HG03103 (cell line): ENCODE measurements around the gene RIOX2.

Source experiments
- ATAC-seq: cut with Tn5 transposase; IDR thresholded peaks from one replicate; pipeline ENCODE4 v1.9.1; 2021; ENCODE audit warnings: low read depth; ENCODE audit not compliant: unreplicated experiment

Gene RIOX2

GRCh38 chr3:97991293-97991682, 19.1 kb upstream of the RIOX2 start:
- no peak for ATAC-seq

GRCh38 chr3:97990624-97991292, 18.5 kb upstream of the RIOX2 start:
- ATAC-seq: no peak

DNA sequence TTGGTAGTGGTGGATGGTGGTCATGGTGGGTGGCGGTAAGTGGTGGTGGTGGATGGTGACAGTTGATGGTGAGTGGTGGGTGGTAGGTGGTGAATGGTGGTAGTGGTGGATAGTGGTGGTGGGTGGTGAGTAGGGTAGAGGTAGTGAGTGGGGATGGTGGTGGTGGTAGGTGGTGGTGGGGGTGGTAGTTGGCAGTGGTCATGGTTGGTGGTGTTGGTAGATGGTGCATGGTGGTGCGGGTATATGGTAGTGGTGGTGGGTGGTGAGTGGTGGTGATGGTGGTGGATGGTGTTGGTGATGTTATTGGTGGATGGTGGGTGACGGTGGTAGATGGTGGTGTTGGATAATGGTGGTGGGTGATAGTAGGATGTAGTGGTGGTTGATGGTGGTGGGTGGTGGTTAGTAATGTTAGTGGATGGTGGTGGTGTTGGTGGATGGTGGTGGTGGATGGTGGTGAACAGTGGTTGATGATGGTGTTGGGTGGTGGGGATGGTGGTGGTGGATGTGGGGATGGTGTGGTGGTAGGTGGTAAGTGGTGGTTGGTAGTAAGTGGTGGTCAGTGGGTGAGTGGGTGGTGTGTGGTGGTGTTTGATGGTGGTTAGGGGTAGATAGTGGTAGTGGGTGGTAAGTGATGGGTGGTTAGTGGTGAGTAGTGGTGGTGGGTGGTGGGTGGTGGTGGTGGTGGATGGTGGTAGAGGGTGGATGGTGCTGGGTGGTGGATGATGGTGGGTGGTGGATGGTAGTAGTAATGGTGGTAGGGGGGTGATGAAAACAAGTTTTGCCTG, 16.7 kb upstream of the RIOX2 start:
- ATAC-seq: no peak

DNA sequence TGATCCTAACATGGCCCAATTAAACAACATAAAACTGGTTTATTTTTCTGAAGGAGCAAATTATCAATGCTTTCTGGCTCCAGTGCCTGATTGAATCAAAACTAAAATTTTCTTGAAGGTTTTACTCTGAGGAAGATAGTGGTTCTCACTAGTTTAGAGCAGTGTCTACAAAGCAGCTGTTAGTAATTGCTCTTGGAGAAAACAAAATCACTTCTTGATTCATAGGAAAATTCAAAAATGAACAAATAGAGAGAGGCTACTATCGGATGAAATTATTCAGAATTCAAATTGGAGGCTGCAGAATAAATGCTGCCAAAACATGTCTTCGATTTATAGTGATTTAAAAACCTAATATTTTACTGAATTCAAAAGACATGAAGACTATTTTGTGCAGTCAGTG, 15.1 kb upstream of the RIOX2 start:
- ATAC-seq: no peak

DNA sequence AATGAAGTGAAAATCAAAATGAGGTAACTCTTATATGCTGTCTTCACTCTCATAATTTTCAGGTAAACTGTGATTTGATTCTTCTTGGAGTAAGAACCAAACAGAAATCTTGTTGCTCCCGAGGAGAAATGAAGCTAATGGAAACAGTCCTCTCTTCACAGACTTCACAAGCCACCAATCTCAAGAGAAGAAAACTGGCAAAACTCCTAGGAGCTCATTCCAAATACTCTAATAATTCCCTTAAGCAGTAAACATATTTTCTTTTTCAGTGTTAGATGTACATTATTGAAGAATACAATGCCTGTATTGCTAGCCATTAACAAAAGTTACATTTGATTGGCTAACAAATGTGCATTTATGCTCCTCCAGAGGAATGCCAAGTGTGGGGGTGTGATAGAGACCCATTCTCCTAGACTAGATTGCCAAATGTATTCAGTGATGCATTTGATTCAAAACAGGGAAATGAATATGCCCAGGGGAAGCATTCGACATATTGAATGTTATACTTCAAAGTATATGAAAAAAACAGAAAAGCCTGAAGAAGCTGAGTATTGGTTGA, 11.8 kb upstream of the RIOX2 start:
- no peak for ATAC-seq

- no peak for ATAC-seq
Measured at GRCh38 chr3:97981886-97982285, 9.7 kb upstream of the RIOX2 start.

GRCh38 chr3:97979610-97980009, 7.4 kb upstream of the RIOX2 start:
- ATAC-seq: no peak

- no peak for ATAC-seq
Measured at GRCh38 chr3:97975466-97975865, 3.2 kb upstream of the RIOX2 start.

DNA sequence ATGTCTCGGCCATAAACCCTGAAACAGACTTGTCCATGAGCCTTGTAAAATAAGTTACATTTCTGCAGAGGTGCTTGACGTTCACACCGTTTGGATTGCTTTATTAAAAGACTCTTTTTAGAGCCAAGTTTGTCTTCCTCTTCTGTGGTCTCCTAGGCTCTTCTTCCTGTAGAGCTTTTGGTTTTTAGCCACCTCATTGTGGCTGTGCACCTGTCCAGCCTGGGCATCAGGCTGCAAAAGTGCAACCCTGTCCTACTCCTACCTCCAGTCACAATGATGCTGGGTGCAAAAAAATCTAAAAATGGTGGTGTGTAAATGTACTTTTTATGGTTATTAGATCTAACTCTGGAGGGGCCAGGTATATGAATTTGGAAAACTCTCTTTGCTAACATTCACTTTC, 2.8 kb upstream of the RIOX2 start:
- no peak for ATAC-seq

DNA sequence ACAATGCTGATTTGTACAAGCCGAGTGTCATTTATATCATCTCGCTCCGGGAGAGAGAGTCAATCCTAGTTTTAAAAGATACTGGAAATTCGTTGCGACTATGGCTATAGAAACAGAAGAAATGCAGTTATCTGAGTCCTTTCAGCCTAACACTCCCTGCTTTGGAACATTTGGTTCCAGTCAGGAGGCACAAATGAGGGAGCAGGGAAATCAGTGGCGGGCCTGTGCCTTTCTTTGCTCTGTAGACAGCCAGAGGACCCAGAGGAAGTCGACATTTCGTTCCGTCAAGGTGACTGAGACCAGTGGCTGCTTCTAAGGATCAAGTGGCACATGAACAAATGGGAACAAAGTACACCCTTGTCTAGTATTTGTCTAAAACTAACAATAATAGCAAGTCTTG, 745 bp upstream of the RIOX2 start:
- no peak for ATAC-seq

GRCh38 chr3:97970956-97971620, 1.1 kb downstream of the RIOX2 start:
- ATAC-seq: no peak

GRCh38 chr3:97970156-97970555, 2.1 kb downstream of the RIOX2 start:
- no peak for ATAC-seq

DNA sequence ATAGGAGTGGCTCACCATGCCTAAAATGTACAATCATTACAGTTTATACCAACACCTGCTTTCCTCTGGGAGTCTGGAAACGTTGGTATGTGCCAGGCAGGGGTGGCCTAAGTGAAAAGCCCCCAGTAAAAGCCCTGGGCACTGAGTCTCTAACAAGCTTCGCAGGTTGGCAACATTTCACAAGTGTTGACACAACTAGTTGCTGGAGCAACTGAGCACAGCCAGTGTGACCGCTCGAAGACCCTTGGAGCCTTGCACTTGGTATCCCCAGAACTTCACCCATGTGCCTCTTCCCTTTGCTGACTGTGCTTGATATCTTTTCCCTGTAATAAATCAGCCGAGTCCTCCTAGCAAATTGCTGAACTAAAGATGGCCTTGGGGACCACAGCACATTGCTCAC, 2.7 kb downstream of the RIOX2 start:
- no peak for ATAC-seq

DNA sequence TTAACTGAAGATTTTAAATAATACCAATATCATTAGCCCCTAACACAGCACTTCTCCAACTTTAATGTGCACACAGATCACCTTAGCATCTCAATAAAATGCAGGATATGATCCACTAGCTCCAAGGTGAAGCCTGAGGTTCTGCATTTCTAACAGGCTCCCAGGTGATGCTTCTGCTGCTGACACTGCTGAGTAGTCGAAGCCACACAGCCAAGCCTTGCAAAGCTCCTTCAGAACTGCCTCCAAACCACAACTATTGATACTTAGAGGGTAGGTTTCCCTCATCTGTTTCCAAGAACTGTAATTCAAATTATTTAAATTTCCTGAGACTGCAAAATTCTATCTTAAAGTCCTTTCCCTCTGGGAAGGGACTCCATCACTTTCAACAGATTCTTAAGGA, 3.9 kb downstream of the RIOX2 start:
- no peak for ATAC-seq

GRCh38 chr3:97967966-97968365, 4.3 kb downstream of the RIOX2 start:
- no peak for ATAC-seq

DNA sequence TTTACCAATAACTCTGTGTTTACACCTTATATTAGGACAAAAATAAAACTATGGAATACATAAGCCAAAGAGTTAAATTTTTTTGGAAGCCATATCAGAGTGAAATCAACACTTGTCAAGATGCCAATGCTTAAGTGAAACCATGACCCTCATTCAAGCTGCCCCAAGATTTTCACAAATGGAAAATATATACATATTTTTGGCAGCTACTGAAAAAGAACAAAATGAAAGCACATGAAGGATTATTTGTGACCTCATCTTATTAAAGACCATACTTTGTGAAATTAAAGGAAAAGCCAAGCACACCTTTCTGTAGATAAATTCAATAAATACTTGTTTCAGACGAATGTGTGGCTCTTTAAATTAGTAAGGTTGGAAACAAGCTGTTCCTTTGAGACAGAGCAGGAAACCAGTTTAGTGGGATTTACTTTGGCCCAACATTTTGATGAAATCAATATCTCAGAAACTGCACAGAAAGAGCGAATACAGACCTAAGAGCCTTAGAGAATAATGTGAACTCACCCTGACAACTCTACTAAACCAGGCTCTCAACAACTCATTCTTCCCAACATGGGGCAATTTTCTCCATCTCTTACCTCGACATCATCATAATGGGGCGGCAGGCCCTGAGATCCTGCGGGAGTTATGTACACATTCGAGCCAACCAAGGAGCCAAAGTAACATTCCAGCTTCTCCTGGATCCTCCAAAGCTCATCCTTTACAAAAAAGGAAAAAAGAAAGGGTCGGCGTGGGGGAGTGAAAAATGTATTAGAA, 11.1 kb downstream of the RIOX2 start:
- no peak for ATAC-seq

GRCh38 chr3:97960551-97960950, 11.7 kb downstream of the RIOX2 start:
- no peak for ATAC-seq

- ATAC-seq: no peak
Measured at GRCh38 chr3:97959872-97960271, 12.4 kb downstream of the RIOX2 start.

GRCh38 chr3:97958796-97959195, 13.4 kb downstream of the RIOX2 start:
- no peak for ATAC-seq

- ATAC-seq: no peak
Measured at GRCh38 chr3:97958396-97958795, 13.8 kb downstream of the RIOX2 start.
